A549 (cell line): ENCODE results near the gene DCAF4. TPM values are rescaled to one million over a fixed set of nuclear protein-coding genes. Genes with fewer than 3 reads are reported as not detected.
A peak's percentile ranks its signal among the peaks of the same experiment; 100 is the strongest.

Experiments used
- ATAC-seq, 2 experiments: fragments of 200-7000 bp in 1 of 2; fragments of >200 bp in 1 of 2; cut with Nextera tagmentation in 1 of 2; cut with Tn5 transposase in 1 of 2; 3 replicates each; pipeline versions ENCODE4 v1.8.0 to v1.9.1; 2018 to 2020; ENCODE audit warnings: mild to moderate bottlenecking in 1 of 2, moderate library complexity in 1 of 2
- CTCF ChIA-PET: fragments of 300-600 bp; sonication (Branson Sonifier 250); formaldehyde crosslinking; extraction: SDS; loops from one replicate; lab custom pipeline; 2021; ENCODE audit warnings: antibody characterized with exemption, inconsistent platforms; lab: Yijun Ruan, JAX
- POLR2A ChIA-PET: fragments of 350-600 bp; formaldehyde crosslinking; extraction: SDS; loops from one replicate; lab custom pipeline; 2021; ENCODE audit warnings: antibody characterized with exemption, inconsistent platforms; lab: Yijun Ruan, JAX
- DNase-seq, 2 experiments: peaks; one replicate each; pipeline versions ENCODE4 v3.0.0 to v3.0.0-alpha.2; 2011 to 2016; ENCODE audit warnings: low read depth in 1 of 2, low spot score in 1 of 2
- FAIRE-seq: peaks from 2 replicates; lab custom pipeline; 2011; peaks lifted over from hg19 to GRCh38; lab: Jason Lieb, UNC
- H3K27ac ChIP-seq, 2 experiments: fragments of >200 bp; sonication (Bioruptor Twin); formaldehyde crosslinking; 3 replicates each; pipeline ENCODE4 v1.5.1; 2016 to 2017
- H3K4me1 ChIP-seq: fragments of >200 bp; sonication (Bioruptor Twin); formaldehyde crosslinking; 3 replicates; pipeline ENCODE4 v1.6.1; 2016
- H3K4me2 ChIP-seq: fragments of >200 bp; sonication (Bioruptor Twin); formaldehyde crosslinking; 3 replicates; pipeline ENCODE4 v1.6.1; 2016
- H3K4me3 ChIP-seq: fragments of >200 bp; sonication (Bioruptor Twin); formaldehyde crosslinking; 3 replicates; pipeline ENCODE4 v1.5.1; 2016
- H3K9me3 ChIP-seq: fragments of >200 bp; sonication (Bioruptor Twin); formaldehyde crosslinking; 3 replicates; pipeline ENCODE4 v1.6.1; 2016
- BHLHE40 ChIP-seq: IDR thresholded peaks from 2 replicates; pipeline ENCODE4 v1.6.1; 2012; ENCODE audit warnings: low read depth, low read length, inconsistent platforms
- CBX2 ChIP-seq: fragments of 200-600 bp; sonication (generic); IDR thresholded peaks from 2 replicates; pipeline ENCODE4 v1.6.1; 2016; ENCODE audit warnings: low read depth, mild to moderate bottlenecking, borderline replicate concordance
- CHD2 ChIP-seq: fragments of 150-350 bp; IDR thresholded peaks from 2 replicates; pipeline ENCODE4 v1.6.1; 2014; ENCODE audit warnings: low read length; ENCODE audit not compliant: partially characterized antibody
- CHD4 ChIP-seq: fragments of 200-600 bp; sonication (generic); IDR thresholded peaks from 2 replicates; pipeline ENCODE4 v1.6.1; 2016; ENCODE audit warnings: antibody characterized with exemption, mild to moderate bottlenecking, borderline replicate concordance
- EHMT2 ChIP-seq: fragments of 200-600 bp; sonication (generic); IDR thresholded peaks from 2 replicates; pipeline ENCODE4 v1.6.1; 2016; ENCODE audit warnings: antibody characterized with exemption, low read depth, mild to moderate bottlenecking, moderate library complexity
- FOSL2 ChIP-seq, 2 experiments: fragments of 450-650 bp in 1 of 2; fragments of >200 bp in 1 of 2; sonication (Bioruptor Twin) in 1 of 2; formaldehyde crosslinking; IDR thresholded peaks; 2 replicates each; pipeline versions ENCODE4 v1.5.0 to v1.6.1; 2016 to 2020; ENCODE audit warnings: mild to moderate bottlenecking in 1 of 2, moderate library complexity in 1 of 2
- JUN ChIP-seq, 2 experiments: fragments of >200 bp; sonication (Bioruptor Twin); formaldehyde crosslinking; IDR thresholded peaks; 2 replicates in 1 of 2; 3 replicates in 1 of 2; pipeline ENCODE4 v1.6.1; 2016 to 2017
- PHF8 ChIP-seq: fragments of 200-600 bp; sonication (generic); IDR thresholded peaks from 2 replicates; pipeline ENCODE4 v1.6.1; 2016; ENCODE audit warnings: low read depth, mild to moderate bottlenecking, antibody characterized with exemption, moderate library complexity, borderline replicate concordance
- RAD21 ChIP-seq, 2 experiments: fragments of >200 bp in 1 of 2; sonication (Bioruptor Twin) in 1 of 2; formaldehyde crosslinking in 1 of 2; IDR thresholded peaks in 1 of 2; conservative IDR thresholded peaks in 1 of 2; 2 replicates in 1 of 2; 3 replicates in 1 of 2; pipeline ENCODE4 v1.6.1; 2012 to 2018; ENCODE audit warnings: inconsistent platforms in 1 of 2
- RCOR1 ChIP-seq: fragments of 150-350 bp; IDR thresholded peaks from 2 replicates; pipeline ENCODE4 v1.6.1; 2014; ENCODE audit warnings: antibody characterized with exemption, low read length, low read depth
- RNF2 ChIP-seq: fragments of 200-600 bp; sonication (generic); IDR thresholded peaks from 2 replicates; pipeline ENCODE4 v1.6.1; 2016; ENCODE audit warnings: low read depth, mild to moderate bottlenecking, antibody characterized with exemption, moderate library complexity, borderline replicate concordance
- ZNF302 ChIP-seq: fragments of 250-450 bp; sonication (Bioruptor Pico); IDR thresholded peaks from 2 replicates; pipeline ENCODE4 v1.9.0; 2021; ENCODE audit warnings: inconsistent platforms, mild to moderate bottlenecking, moderate library complexity
- WGBS: methylation state at CpG from one replicate; pipeline ENCODE4 v1.1.6; 2017; ENCODE audit errors: missing lambda C conversion rate; 5-methylcytosine and 5-hydroxymethylcytosine counted together
- polyA plus RNA-seq, 4 experiments: library from polyadenylated mRNA; depleted of rRNA in 3 of 4; stranded (reverse); fragments of >200 nt; fragmentation: RNase III in 1 of 4; extraction: RNeasy Plus Mini Kit Qiagen cat#74134 plus additional on column Dnase treatment in 1 of 4; gene quantifications; 2 replicates in 3 of 4; 3 replicates in 1 of 4; pipeline ENCODE4 v1.2.3, GENCODE V29; 2011 to 2017
- TF ChIP-seq, protein P1 (sequence below): fragments of >200 bp; sonication (Bioruptor Twin); formaldehyde crosslinking; IDR thresholded peaks from 3 replicates; pipeline ENCODE4 v1.5.1; 2016
- TF ChIP-seq, protein P2 (sequence below): fragments of >200 bp; sonication (Bioruptor Twin); formaldehyde crosslinking; IDR thresholded peaks from 3 replicates; pipeline ENCODE4 v1.6.1; 2016
- TF ChIP-seq, protein P3 (sequence below): fragments of 450-650 bp; IDR thresholded peaks from 2 replicates; pipeline ENCODE4 v1.6.1; 2014; ENCODE audit warnings: antibody characterized with exemption

Gene DCAF4
- polyA plus RNA-seq, 2 of the 4 experiments (the other 2 are of a cell fraction), result 18.4 to 22.4 TPM

DNA sequence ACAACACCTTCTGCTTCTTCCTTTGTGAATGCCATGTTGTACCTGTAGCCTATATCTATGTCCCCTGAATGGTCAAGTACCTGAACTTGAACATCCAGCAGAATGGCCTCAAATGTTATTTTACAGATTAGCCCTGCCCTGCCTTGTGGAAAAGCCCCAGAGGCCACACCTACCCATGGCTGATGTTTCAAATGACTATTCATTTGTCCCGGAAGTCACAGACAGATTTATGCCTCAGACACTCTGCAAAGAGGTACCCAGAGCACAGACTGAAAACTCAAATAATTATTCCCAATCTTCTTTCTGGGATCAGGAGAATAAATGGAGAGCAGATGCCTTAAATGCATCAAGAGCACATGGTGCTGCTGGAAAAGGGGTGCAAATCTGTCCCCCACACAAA, 19.4 kb upstream of the DCAF4 start (continued):
- no peak for TF ChIP-seq BHLHE40
- TF ChIP-seq JUN (IDR thresholded peaks at IDR 0.05), result no peak
- TF ChIP-seq ZNF302, result no peak
- TF ChIP-seq CBX2, result no peak
- TF ChIP-seq CHD4, result no peak

DNA sequence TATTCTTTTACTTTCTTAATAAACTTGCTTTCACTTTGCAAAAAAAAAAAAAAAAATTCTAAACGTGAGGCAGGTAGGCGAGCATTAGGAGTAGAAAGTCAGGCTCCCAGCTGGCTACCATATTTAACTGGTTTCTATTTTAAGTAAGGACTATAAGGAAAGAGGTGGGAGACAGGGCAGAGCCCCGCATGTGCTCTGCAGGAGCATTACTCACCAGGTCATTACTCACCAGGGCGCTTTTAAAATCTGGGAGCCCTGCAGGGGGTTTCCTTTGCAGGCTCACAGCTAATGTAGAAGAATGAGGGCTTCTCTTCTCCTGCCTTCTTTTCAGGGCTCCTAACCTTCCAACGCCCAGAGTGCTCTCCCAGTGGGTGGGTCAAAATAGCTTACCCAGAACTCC, 18.4 kb upstream of the DCAF4 start:
- ChIA-PET POLR2A (no interaction called here), CTCF (interaction anchor here (0.6 to 4.5 kb wide), 7 partner anchors 13 to 492 kb away, joined by 3 to 96 read pairs (median 4); no protein-coding TSS in a partner anchor)
- TF ChIP-seq PHF8 (no peak), RAD21 (conservative IDR thresholded peaks at IDR 0.05 in 1 of 2, IDR thresholded peaks at IDR 0.05 in 1 of 2) (no peak), EHMT2 (no peak), RCOR1 (no peak)
- TF ChIP-seq, protein P1, sequence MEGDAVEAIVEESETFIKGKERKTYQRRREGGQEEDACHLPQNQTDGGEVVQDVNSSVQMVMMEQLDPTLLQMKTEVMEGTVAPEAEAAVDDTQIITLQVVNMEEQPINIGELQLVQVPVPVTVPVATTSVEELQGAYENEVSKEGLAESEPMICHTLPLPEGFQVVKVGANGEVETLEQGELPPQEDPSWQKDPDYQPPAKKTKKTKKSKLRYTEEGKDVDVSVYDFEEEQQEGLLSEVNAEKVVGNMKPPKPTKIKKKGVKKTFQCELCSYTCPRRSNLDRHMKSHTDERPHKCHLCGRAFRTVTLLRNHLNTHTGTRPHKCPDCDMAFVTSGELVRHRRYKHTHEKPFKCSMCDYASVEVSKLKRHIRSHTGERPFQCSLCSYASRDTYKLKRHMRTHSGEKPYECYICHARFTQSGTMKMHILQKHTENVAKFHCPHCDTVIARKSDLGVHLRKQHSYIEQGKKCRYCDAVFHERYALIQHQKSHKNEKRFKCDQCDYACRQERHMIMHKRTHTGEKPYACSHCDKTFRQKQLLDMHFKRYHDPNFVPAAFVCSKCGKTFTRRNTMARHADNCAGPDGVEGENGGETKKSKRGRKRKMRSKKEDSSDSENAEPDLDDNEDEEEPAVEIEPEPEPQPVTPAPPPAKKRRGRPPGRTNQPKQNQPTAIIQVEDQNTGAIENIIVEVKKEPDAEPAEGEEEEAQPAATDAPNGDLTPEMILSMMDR, result no peak
- TF ChIP-seq, protein P2, sequence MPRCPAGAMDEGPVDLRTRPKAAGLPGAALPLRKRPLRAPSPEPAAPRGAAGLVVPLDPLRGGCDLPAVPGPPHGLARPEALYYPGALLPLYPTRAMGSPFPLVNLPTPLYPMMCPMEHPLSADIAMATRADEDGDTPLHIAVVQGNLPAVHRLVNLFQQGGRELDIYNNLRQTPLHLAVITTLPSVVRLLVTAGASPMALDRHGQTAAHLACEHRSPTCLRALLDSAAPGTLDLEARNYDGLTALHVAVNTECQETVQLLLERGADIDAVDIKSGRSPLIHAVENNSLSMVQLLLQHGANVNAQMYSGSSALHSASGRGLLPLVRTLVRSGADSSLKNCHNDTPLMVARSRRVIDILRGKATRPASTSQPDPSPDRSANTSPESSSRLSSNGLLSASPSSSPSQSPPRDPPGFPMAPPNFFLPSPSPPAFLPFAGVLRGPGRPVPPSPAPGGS, result no peak
- peak overlapping the region; percentile 33 for H3K4me2 ChIP-seq
- DNase-seq (no peak), ATAC-seq (peak; percentile 63 to 72; a peak in 4 of 6 replicates), FAIRE-seq (no peak)
- no peaks in the 10 kb centered on the region for H3K9me3 ChIP-seq
- peaks cover 15% of the 10 kb centered on the region; the same call in 1 of the 3 replicates for H3K4me1 ChIP-seq
- WGBS, result 8% methylated on average over 5 of the region's 5 CpGs
- no peak overlapping the region for H3K4me3 ChIP-seq
- H3K27ac ChIP-seq, result no peak overlapping the region

DNA sequence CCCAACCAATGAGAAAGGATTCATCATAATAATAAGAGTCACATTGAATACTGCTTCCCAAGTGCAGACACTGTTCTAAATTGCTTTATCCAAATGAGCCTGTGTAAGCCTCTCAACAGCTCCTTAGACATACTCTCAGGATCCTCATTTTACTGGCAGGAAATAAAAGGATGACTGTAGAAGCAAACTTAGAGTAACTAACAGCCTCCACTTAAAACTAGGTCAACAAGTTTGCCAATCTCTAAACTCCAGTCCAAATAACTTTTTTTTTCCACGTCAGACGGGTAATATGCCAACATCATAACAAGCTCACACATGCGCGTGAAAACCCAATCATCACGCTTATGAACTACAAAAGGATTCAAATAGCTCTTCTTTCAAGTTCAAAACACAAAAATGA, 17.1 kb upstream of the DCAF4 start:
- FAIRE-seq (no peak), ATAC-seq (no peak), DNase-seq (no peak)
- Histone ChIP-seq H3K4me3 (no peak overlapping the region), H3K4me1 (peaks cover 15% of the 10 kb centered on the region; the same call in 1 of the 3 replicates), H3K27ac (no peak overlapping the region), H3K4me2 (no peak overlapping the region), H3K9me3 (no peaks in the 10 kb centered on the region)
- TF ChIP-seq, protein P3, sequence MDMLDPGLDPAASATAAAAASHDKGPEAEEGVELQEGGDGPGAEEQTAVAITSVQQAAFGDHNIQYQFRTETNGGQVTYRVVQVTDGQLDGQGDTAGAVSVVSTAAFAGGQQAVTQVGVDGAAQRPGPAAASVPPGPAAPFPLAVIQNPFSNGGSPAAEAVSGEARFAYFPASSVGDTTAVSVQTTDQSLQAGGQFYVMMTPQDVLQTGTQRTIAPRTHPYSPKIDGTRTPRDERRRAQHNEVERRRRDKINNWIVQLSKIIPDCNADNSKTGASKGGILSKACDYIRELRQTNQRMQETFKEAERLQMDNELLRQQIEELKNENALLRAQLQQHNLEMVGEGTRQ, result no peak
- TF ChIP-seq CHD2, result no peak
- CTCF ChIA-PET, result interaction anchor here (0.6 to 4.5 kb wide), 8 partner anchors 9 to 394 kb away, joined by 3 to 96 read pairs (median 4); no protein-coding TSS in a partner anchor
- WGBS, result 93% methylated on average over 5 of the region's 5 CpGs
- POLR2A ChIA-PET, result interaction anchor here (0.7 to 1.0 kb wide), 2 partner anchors 29 to 150 kb away, joined by 3 to 4 read pairs; partner anchors contain the start of gene RBM25

DNA sequence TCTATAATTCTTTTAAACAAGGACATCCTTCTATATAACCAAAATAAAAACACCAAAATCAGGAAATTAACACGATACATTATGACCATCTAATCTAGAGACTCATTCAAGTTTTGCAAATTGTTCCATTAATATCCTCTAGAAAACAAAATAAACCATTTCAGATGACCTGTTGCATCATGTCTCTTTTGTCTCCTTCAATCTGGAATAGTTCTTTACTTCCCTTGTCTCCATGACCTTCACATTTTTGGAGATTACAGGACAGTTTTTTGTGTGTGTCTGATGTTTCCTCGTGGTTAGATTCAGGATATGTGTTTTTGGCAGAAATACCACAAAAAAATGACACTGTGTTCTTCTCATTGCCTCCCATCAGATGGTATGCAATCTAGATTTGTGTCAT, 12.5 kb upstream of the DCAF4 start:
- TF ChIP-seq, protein P1, result no peak
- TF ChIP-seq RNF2 (no peak), BHLHE40 (no peak), FOSL2 (IDR thresholded peaks at IDR 0.05) (no peak), FOSL2 (CRISPR knock-in tag; IDR thresholded peaks at IDR 0.05) (no peak)
- TF ChIP-seq, protein P3, result no peak
- TF ChIP-seq, all 56 proteins: peak for 0
- ATAC-seq (no peak), DNase-seq (no peak), FAIRE-seq (no peak)
- Histone ChIP-seq H3K4me1 (peaks cover 8% of the 10 kb centered on the region; the same call in 1 of the 3 replicates), H3K4me2 (no peak overlapping the region), H3K9me3 (no peaks in the 10 kb centered on the region), H3K27ac (no peak overlapping the region), H3K4me3 (no peak overlapping the region)
- CTCF ChIA-PET, result interaction anchor here (1.4 kb wide), 1 partner anchor 9 kb away, joined by 6 read pairs; no protein-coding TSS in a partner anchor
- 11% methylated on average over 2 of the region's 2 CpGs for WGBS
- POLR2A ChIA-PET, result no interaction called here
